K562 (cell line): ENCODE measurements around the gene MAP3K13. TPM values are rescaled to one million over a fixed set of nuclear protein-coding genes. Genes with fewer than 3 reads are reported as not detected.

Source experiments
- ASH1L ChIP-seq: fragments of 450-650 bp; IDR thresholded peaks from 2 replicates; pipeline ENCODE4 v1.6.1; 2018; ENCODE audit warnings: borderline replicate concordance, mild to moderate bottlenecking, low read depth; ENCODE audit not compliant: partially characterized antibody
- RBM15 ChIP-seq: fragments of 200-400 bp; formaldehyde crosslinking; IDR thresholded peaks from 2 replicates; pipeline ENCODE4 v1.6.1; 2018; ENCODE audit warnings: mild to moderate bottlenecking, low read length, moderate library complexity; ENCODE audit not compliant: insufficient read depth
- ZBTB40 ChIP-seq, 2 experiments: fragments of 450-650 bp in 1 of 2; sonication (generic) in 1 of 2; formaldehyde crosslinking in 1 of 2; IDR thresholded peaks; 2 replicates each; pipeline versions ENCODE4 v1.7.1 to v1.9.0; 2016 to 2022; ENCODE audit warnings: inconsistent platforms in 1 of 2, mild to moderate bottlenecking in 1 of 2, missing genetic modification reagents in 1 of 2
- ZKSCAN3 ChIP-seq: fragments of 250-450 bp; sonication (Bioruptor Pico); IDR thresholded peaks from 2 replicates; pipeline ENCODE4 v1.4.0; 2020
- ZNF518B ChIP-seq: fragments of 250-450 bp; sonication (Bioruptor Pico); IDR thresholded peaks from 2 replicates; pipeline ENCODE4 v1.5.0; 2021; ENCODE audit warnings: mild to moderate bottlenecking, moderate library complexity
- ZNF639 ChIP-seq, 2 experiments: fragments of 200-800 bp in 1 of 2; sonication (Bioruptor generic) in 1 of 2; sonication (generic) in 1 of 2; formaldehyde crosslinking in 1 of 2; IDR thresholded peaks in 1 of 2; conservative IDR thresholded peaks in 1 of 2; 2 replicates each; pipeline versions ENCODE4 v1.5.0 to v1.6.1; 2016 to 2020; ENCODE audit warnings: missing compliant biosample characterization in 1 of 2, missing genetic modification characterization in 1 of 2, missing genetic modification reagents in 1 of 2
- polyA plus RNA-seq, 8 experiments: library from polyadenylated mRNA; depleted of rRNA in 4 of 8; stranded (reverse) in 5 of 8; unstranded in 3 of 8; fragments of >200 nt; fragmentation: Nextera tagmentation in 2 of 8; fragmentation: Illumina TruSeq in 1 of 8; extraction: Ambion mirVana in 2 of 8; extraction: Trizol in 1 of 8; gene quantifications; 2 replicates each; pipeline versions ENCODE4 v1.2.1 to v1.2.3, GENCODE V29; 2011 to 2014; ENCODE audit warnings: inconsistent platforms in 1 of 8, missing spikeins in 1 of 8
- total RNA-seq, 7 experiments: library from RNA; depleted of rRNA in 6 of 7; stranded (reverse); fragments of >200 nt in 6 of 7; fragmentation: Illumina TruSeq in 2 of 7; extraction: Trizol in 2 of 7; gene quantifications; 2 replicates each; pipeline versions ENCODE4 v1.2.1 to v1.2.3, GENCODE V29; 2011 to 2021; ENCODE audit warnings: low replicate concordance in 1 of 7

MAP3K13 gene
- total and polyA plus RNA-seq, 9 of the 15 experiments (the other 6 are each of a cell fraction or from before 2014, with no cell fraction given), result 0.04 to 0.32 (median 0.15) TPM; not detected in 2

- TF ChIP-seq ZNF518B (no peak), RBM15 (no peak), ZBTB40 (IDR thresholded peaks at IDR 0.05) (peak; percentile 93), ZBTB40 (CRISPR knock-in tag; IDR thresholded peaks at IDR 0.05) (no peak), ZNF639 (CRISPR knock-in tag; conservative IDR thresholded peaks at IDR 0.05 in 1 of 2, IDR thresholded peaks at IDR 0.05 in 1 of 2) (peak in 1 of 2 experiments; percentile 89; a peak in 2 of 4 replicates), ASH1L (no peak), ZKSCAN3 (CRISPR knock-in tag) (no peak)
These were observed 135.8 kb downstream of the MAP3K13 start, which contains the start of gene TMEM41A (continued) for GRCh38 chr3:185498503-185499396.
